Muscle of back (tissue), 11 donors: Measurements from ENCODE around the gene SPIRE2. TPM values are rescaled to one million over a fixed set of nuclear protein-coding genes. Genes with fewer than 3 reads are reported as not detected.

Experiments
- DNase-seq, 3 donors: peaks; one replicate each; pipeline versions ENCODE4 v3.0.0 to v3.0.0-alpha.2; 2013
- polyA plus RNA-seq, 10 donors: library from polyadenylated mRNA; unstranded; fragments of 120-200 nt; gene quantifications; one replicate each; pipeline ENCODE4 v1.2.1, GENCODE V29; 2013; ENCODE audit not compliant: insufficient read length in 10 of 10

Gene SPIRE2
- polyA plus RNA-seq, 10 donors, result 1.6 to 4.9 (median 2.7) TPM

DNA sequence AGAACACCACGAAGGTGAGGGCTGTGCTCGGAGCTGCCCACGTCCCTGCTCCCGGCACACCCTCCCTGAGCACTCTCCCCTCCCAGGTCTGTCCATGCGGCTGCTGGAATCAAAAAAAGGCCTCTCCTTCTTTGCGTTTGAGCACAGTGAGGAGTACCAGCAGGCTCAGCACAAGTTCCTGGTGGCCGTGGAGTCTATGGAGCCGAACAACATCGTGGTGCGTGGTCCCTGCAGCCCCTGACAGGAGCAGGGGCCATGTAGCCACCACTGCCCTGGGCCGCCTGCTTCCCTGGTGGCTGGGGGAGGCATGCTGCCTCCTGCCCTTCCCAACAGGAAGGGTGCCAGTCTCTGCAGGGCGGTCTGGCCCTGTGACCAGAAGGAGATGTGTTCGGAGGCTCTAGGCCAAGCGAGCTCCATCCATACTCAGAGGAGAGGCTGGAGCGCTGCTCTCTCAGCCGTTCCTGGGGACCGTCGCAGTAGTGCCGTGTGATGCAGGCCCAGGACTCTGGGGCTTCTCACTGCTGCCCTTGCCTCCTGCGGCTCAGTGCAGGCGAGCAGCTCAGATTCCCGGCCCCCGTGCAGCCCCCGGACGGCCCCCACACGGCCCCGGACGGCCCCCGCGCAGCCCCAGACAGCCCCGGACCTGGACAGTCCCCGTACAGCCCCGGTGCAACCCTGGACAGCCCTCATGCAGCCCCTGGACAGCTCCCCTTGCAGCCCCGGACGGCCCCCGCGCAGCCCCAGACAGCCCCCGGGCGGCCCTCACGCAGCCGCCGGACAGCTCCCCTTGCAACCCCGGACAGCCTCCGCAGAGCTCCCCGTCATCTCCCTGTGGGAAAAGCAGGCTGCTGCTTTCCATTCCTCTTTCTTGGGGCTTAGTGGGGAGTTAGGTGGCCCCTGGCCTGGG lies 65.6 kb downstream of the SPIRE2 start:
- no peak for DNase-seq

GRCh38 chr16:89895482-89896250 lies 67.4 kb downstream of the SPIRE2 start:
- no peak for DNase-seq

- no peak for DNase-seq
Measured at GRCh38 chr16:89897204-89897603, 68.9 kb downstream of the SPIRE2 start.

- no peak for DNase-seq
Measured at GRCh38 chr16:89898201-89898967, 70.1 kb downstream of the SPIRE2 start.

DNA sequence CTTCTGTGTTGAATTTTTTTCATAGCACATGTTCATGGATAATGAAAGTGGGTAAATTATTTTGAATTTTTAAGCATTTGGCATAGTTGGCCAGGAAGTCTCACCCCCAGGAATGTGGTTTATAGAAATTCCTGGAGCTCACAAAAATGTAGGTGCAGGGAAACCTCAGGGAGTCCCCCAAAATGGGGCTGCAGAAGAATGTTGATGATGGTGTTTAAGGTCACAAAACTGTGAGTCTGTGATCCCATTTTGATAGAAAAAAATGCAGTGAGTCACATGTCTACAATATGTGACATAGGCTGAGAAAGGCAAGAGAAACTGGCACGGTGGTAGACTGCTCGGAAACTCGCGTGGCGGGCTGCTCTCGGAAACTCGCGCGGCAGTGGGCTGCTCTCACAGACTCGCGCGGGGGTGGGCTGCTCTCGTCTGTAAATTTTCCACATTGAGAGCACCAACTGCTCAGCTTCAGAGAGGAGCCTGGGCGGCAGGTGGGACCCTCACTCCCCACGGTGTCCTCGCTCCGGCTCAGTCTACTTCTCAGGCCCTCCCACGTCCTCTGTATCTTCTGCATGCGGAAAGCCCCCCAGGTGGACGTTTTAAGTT lies 71.7 kb downstream of the SPIRE2 start:
- DNase-seq, result no peak

GRCh38 chr16:89900885-89901284 lies 72.6 kb downstream of the SPIRE2 start:
- DNase-seq, result no peak

DNA sequence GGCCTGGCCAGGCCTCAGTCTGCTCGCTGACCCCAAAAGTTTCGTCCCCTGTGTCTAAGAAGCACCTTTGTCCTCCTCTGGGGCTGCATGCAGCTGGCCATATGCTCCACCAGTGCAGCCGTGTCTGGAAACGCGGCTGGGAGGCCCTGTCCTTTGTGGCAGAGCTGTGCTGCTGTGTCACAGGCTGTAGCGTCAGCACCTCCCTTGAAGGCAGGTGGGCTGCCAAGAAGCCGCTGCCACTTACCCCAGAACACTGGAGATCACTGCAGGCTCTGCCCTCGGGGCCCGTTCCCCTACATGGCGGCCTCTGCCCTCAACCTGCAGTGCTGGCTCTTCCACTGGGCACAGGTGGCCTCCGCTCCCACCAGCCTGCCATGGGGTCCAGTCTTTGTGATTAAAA lies 74.7 kb downstream of the SPIRE2 start:
- no peak for DNase-seq

DNA sequence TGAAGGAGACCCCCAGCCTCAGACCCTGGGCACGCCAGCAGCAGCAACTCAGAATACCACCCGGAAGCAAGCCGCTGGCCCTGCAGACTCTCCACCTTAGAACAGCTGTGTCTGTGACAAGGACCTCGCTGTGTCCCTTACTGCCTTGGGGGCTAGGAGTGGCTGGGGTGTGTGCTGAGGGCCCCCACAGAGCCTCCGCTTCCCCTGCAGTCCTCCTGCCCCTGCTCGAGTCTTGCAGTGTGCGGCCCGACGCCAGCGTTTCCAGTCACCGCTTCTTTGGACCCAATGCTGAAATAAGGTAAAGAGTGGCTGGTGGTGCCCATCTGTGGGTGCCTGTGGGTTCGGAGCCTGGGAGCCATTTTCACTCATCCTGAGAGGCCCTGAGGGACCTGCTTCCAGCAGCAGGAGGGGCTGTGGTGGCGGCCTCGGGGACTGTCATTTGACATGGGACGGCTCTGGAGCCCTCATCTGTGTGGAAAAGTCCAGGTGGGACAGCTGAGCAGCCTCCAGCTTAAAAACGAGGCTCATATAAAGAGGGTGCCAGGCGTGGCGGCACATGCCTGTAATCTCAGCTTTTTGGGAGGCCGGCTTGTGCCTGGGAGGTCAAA lies 75.7 kb downstream of the SPIRE2 start:
- DNase-seq, result no peak

GRCh38 chr16:89904606-89905510 lies 76.6 kb downstream of the SPIRE2 start:
- DNase-seq, result no peak

- no peak for DNase-seq
Measured at GRCh38 chr16:89905511-89906139, 77.3 kb downstream of the SPIRE2 start.

DNA sequence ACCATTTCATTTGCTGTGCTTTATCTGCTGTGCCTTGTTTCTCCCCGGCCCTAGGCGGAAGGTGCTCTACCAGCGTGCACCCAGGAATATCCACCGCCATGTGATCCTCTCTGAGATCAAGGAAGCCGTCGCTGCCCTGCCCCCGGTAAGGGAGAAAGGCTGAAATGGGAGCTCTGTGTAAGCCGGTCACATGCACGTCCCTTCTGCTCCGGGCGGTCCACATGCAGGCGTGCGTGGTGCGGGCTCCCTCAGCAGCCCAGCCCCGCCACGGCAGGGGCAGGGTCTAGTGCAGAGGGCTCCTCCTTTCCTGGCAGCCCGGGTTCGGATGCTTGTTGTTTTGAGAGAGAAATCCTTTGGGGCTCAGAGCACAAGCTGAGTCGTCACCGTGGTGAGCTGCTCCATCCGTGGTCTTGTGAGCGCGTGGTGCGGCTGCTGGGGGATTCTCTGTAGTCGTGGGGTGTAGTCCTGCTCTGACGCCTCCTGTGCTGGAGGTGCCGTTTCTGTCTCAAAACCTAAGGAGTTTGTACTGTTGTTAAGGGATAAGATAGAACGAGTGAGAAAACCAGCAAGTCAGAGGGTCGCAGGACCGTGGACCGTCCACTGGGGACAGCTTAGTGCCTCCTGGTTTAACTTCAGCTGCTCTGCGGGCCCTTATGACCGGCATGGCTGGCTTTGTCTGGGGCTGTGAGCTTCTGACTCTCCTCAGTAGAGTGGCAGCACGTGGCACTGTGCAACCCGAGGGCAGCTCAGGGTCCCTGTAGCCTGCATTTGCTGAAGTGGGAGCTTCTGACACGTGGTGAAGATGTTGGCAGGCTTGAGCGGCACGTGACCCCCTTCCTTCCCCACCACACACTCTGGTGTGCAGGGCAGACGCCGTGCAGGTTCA lies 78.1 kb downstream of the SPIRE2 start:
- no peak for DNase-seq

- DNase-seq, result no peak
Measured at GRCh38 chr16:89907055-89907814, 79.0 kb downstream of the SPIRE2 start.

DNA sequence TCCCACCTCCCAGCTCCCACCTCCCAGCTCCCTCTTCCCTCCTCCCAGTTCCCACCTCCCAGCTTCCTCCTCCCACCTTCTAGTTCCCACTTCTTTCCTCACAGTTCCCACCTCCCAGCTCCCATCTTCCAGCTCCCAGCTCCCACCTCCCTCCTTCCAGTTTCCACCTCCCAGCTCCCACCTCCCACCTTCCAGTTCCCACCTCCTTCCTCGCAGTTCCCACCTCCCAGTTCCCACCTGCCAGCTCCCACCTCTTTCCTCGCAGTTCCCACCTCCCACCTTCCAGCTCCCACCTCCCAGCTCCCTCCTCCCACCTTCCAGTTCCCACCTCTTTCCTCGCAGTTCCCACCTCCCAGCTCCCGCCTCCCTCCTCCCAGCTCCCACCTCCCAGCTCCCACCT lies 80.0 kb downstream of the SPIRE2 start:
- DNase-seq, result no peak

DNA sequence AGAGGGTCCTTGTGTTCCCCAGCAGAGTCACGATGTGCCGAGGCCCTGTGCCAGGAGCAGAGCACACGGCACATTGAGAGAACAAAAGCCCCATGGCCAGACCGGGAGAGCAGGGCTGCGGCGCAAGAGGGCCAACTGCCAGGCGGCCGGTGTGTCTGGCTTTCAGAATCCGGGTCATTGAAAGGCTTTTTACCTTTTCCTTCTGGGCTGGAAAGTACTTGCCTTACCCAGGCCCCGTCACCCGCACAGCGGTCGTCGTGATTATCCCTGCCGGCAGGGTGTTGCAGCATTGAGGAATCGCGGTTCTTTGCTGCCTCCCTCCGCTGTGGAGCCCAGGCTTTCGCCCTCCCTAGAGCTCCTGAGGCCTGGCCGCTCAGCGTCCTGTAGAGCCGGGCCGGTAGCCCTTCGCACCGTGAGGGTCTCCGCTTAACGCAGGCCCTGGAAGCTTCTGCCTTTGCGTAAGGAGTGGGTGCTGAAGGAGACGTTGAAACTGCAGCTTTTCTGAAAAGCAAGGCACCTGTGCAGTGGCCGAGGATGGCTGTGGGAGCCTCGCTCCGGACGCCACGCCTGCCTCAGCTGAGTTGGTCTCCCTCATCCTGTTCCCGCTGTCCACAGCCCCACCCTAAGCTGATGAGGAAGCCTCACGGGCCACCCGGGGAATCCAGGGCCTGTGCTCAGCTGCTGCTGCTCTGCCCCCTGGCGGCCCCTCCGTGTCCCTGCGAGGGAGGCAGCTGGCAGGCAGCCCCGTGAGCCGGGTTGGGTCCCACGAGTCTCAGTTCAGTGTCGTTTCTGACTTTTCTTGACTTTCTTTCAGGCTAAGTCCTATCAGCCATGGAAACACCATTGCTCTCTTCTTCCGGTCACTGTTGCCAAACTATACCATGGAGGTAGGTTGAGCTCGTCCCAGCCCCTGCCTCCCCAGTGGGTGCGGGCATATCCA lies 81.8 kb downstream of the SPIRE2 start:
- peak; percentile 47 to 81 (median 66) for DNase-seq

GRCh38 chr16:89910717-89911354 lies 82.6 kb downstream of the SPIRE2 start:
- no peak for DNase-seq

DNA sequence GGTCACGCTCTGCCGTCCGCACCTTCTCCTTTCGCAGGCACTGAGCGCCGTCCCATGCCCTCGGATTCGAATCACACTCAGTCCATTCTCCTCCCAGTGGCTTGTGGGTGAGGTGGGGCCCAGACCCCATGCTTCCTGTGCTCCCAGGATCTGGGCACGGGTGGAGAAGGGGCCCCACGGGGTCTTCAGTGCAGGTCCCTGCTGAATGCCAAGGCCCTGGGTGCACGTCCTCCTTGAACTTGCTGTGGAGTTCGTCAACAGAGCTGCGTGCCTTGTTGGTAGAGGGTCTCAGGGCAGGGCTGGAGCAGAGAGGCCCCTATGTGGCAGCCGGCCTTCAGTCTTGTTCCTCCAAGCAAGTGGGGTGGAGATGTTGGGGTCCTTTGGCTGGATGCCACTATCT lies 83.1 kb downstream of the SPIRE2 start:
- no peak for DNase-seq
